GM19193 (cell line): ENCODE measurements around the gene TAP1.
A peak's percentile ranks its signal among the peaks of the same experiment; 100 is the strongest.

Experiments
- POLR2A ChIP-seq: IDR thresholded peaks from 4 replicates; pipeline ENCODE4 v1.6.1; 2011; ENCODE audit not compliant: insufficient read depth, insufficient read length; ENCODE audit errors: extremely low read depth

The TAP1 gene

GRCh38 chr6:32847795-32848194 lies 5.7 kb downstream of the TAP1 start:
- peak; percentile 30 for TF ChIP-seq POLR2A

DNA sequence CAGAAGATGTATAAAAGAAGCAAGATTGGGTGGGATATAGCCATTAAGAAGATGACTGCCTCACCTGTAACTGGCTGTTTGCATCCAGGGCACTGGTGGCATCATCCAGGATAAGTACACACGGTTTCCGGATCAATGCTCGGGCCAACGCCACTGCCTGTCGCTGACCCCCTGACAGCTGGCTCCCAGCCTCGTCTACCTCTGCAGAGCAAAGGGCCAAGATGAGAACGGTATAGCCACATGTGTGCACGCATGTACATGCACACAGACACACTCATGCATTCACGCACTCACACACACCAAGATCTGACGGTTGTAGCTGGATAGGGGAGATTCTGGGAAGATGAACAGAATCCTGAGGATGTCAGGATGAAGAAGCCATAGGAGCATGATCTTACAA lies 6.5 kb downstream of the TAP1 start:
- no peak for TF ChIP-seq POLR2A

DNA sequence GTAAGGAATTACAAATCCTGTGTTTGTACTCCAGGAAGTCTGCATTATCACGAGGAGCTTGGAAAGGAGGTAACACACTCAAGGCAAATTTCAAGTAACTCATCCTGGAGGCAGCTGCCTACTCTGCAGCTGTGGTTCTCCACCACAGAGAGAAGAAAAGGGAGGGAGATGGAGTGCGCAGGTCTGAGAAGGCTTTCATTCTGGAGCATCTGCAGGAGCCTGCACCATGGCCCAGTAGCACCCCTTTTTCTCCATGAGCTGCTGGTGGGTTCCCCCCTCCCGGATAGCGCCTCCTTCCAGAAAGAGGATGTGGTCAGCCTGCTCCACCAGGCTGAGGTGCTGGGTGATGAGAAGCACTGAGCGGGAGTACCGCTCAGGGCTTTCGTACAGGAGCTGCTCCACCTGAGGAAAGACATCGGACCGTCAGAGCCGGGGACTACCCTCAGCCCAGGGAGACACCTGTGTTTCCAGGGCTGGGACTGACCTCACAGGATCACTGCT lies 8.1 kb downstream of the TAP1 start:
- TF ChIP-seq POLR2A = peak; percentile 65

DNA sequence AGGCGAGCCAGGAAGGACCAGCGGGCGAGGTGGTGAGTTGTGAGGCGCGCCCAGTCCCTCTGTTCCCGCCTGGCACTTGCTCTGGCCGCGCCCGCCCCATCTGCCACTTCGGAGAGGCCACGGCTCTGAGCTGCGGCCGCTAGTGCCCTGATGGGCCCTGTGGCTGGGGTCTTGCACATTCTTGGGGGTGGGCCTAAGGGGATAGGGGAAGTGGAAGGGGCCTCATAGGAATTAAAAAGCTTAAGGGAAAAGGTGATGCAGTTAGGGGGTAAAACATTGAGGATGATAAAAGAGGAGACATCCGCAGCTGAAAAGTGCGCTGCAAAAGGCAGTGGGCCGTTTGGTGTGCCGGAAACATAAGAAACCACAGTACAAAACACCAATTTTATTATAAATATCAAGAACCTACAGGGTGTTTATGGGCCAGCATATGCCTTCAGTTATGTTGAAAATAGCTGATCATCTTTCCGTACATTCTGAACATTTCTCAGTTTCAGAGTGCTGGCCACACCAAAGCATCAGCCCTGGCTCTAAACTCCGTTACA lies 8.6 kb downstream of the TAP1 start:
- peak; percentile 90 for TF ChIP-seq POLR2A

- peak; percentile 92 for TF ChIP-seq POLR2A
Measured at GRCh38 chr6:32843979-32844838, 9.3 kb downstream of the TAP1 start, which contains the start of gene PSMB8. Gene PSMB8 (minus strand): TSS chr6:32844047. CDS start chr6:32843996, 51 bp downstream.

- no peak for TF ChIP-seq POLR2A
Measured at GRCh38 chr6:32843331-32843978, 10.0 kb downstream of the TAP1 start.

- TF ChIP-seq POLR2A = no peak
Measured at GRCh38 chr6:32842690-32843089, 10.8 kb downstream of the TAP1 start.

DNA sequence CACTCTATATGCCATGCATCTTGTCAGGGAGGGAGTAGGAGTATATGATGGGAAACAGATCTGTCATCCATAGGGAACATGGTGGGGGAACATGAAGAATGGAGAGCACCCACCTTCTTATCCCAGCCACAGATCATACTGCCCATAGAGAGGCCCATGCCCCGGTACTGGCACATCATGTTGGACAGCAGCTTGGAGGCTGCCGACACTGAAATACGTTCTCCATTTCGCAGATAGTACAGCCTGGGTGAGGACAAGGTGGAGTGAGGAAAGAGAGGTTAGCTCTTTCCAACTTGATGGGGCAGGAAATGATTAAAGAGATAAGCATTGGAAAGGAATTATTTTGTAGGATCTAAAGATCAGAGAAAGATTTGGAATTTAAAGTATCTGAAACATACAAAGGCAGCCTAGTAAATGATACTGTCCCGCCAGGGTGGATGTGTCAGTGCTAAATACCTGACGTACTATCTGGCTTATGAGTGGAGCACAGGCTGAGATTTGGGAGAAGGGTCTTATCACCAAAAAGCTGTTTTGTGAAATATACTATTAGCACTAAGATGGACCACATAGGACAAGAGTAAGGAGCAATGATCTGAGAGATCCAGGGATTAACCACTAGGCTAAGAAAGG lies 11.4 kb downstream of the TAP1 start:
- TF ChIP-seq POLR2A = no peak

DNA sequence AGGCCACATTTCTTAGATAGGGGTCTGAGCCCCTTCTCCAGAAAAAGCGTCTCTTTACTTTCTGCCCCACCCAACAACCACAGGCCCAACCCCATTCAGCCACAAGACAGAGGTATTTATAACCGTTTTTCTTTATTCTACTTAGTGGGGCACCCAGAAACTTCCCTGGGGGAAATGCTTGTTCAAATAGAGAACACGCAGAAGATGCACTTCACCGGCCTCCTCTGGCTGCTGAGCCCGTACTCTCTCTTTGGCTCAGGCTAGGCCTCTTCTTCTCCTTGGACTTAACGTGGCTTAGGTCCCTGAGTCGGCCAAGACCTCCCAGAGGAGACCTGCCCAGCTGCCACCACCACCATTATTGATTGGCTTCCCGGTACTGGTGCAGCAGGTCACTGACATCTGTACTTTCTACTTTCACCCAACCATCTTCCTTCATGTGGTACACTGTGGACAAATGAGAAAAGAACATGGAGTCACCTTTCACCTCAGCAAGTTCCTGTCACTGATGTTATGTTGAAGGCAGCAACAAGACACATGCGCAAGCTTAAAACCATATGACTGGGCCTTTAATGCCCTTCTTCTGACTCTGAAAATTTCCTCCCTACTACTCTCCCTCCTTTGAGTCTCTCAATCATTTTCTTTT lies 12.8 kb downstream of the TAP1 start:
- peak; percentile 50 for TF ChIP-seq POLR2A

GRCh38 chr6:32839356-32839755 lies 14.1 kb downstream of the TAP1 start:
- peak; percentile 8 for TF ChIP-seq POLR2A

DNA sequence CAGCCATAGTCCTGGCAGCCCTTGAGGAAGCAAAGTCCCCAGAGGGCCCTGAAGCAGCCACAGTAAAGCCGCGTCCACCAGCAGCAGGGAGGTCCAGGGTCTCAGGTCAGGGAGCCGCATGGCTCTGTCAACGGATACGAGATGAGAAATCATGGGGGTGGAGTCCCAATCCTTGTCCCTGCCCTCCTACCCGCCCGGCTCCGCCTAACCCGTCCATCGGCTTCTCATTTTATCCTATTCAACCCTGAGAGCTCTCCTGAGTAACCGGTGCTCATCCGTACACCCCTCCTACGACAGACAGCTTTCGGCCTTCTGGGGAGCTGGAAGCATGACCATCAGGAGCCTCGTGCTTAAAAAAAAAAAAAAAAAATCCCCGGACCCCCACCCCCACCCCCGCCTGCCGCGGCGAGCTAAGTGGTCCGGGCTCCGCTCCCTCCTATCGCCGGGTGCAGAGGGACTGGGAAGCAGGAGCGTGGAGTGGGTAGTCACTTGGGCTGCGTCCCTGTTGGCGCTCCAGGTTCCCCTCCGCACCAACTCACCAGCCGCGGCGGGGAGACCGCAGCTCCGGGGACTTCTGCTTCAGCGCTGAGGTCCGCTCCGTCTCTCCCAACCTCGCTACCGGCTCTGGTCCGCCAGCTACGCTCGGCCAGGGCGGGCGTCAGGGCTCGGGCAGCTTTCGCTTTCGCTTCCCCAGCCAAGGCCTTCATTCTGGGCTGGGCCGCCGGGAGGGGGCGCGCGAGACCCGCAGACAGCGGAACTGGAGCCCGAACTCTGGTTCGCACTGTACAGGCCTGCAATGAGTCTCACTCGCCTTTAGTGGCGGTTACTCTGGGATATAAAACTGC lies 15.2 kb downstream of the TAP1 start, which contains the start of gene TAP2:
Gene TAP2 (minus strand): TSS at position 626 of the 845 bp plus-strand sequence. CDS start 506 bp downstream, at position 120.
- peak; percentile 69 for TF ChIP-seq POLR2A

DNA sequence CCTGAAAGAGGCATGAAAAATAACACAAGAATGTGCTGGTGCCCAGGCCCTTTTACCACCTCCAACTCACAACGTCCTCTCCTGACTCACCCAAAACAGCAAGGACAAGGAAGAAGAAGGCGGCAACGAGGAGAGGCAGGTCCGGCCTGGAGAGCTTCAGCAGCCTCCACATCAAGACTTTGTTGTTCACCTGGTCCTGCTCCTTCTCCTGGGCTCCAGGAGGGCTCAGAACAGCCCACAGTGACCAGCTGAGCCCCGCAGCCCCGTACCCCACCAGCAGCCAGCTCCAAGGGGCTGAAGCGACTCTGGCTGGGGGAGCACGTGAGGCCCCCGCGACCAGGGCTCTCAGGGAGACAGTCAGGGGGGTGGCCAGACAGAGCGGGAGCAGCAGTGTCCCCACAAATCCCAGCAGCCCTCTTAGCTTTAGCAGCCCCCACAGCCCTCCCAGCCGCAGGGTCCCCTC lies 15.8 kb downstream of the TAP1 start:
- TF ChIP-seq POLR2A = no peak

GRCh38 chr6:32836873-32837272 lies 16.6 kb downstream of the TAP1 start:
- no peak for TF ChIP-seq POLR2A
